MCF 10A (cell line): ENCODE measurements around the gene CCDC136. TPM values are rescaled to one million over a fixed set of nuclear protein-coding genes. Genes with fewer than 3 reads are reported as not detected.

Experiments
- BruUV-seq: library from RNA; stranded (reverse); fragments of 400-500 nt; replicated peaks from 2 replicates; lab custom pipeline; 2021; lab: Mats Ljungman, UMichigan
- CTCF ChIA-PET: fragments of 300-600 bp; sonication (Branson Sonifier 250); formaldehyde crosslinking; extraction: SDS; loops from one replicate; lab custom pipeline; 2021; ENCODE audit warnings: antibody characterized with exemption, inconsistent platforms; lab: Yijun Ruan, JAX
- POLR2A ChIA-PET: fragments of 300-600, 350-650 bp; sonication (Branson Sonifier 250); formaldehyde crosslinking; extraction: SDS; loops from one replicate; lab custom pipeline; 2020; ENCODE audit warnings: antibody characterized with exemption, inconsistent platforms; lab: Yijun Ruan, JAX
- DNase-seq: peaks from one replicate; pipeline ENCODE4 v3.0.0-alpha.2; 2018; ENCODE audit not compliant: unreplicated experiment
- H3K27ac Mint-ChIP-seq: one replicate; pipeline ENCODE4 v1.8.0; 2022; ENCODE audit warnings: mild to moderate bottlenecking, low read depth, mixed read lengths; ENCODE audit not compliant: unreplicated experiment
- H3K27me3 Mint-ChIP-seq: one replicate; pipeline ENCODE4 v1.8.0; 2022; ENCODE audit warnings: mixed read lengths; ENCODE audit not compliant: insufficient read depth, unreplicated experiment
- H3K36me3 Mint-ChIP-seq: one replicate; pipeline ENCODE4 v1.8.0; 2022; ENCODE audit warnings: mild to moderate bottlenecking, moderate library complexity, mixed read lengths; ENCODE audit not compliant: insufficient read depth, unreplicated experiment
- H3K4me1 Mint-ChIP-seq: one replicate; pipeline ENCODE4 v1.8.0; 2022; ENCODE audit warnings: mixed read lengths; ENCODE audit not compliant: insufficient read depth, unreplicated experiment
- H3K4me3 Mint-ChIP-seq: one replicate; pipeline ENCODE4 v1.8.0; 2022; ENCODE audit warnings: mild to moderate bottlenecking, moderate library complexity, mixed read lengths; ENCODE audit not compliant: unreplicated experiment
- H3K9me3 Mint-ChIP-seq: one replicate; pipeline ENCODE4 v1.8.0; 2022; ENCODE audit warnings: mixed read lengths; ENCODE audit not compliant: unreplicated experiment
- CTCF ChIP-seq: fragments of 200-600 bp; IDR thresholded peaks from one replicate; pipeline ENCODE4 v1.8.0; 2022; ENCODE audit warnings: antibody characterized with exemption, mild to moderate bottlenecking; ENCODE audit not compliant: unreplicated experiment
- intact Hi-C: fragments of 100-400 bp; cut with micrococcal nuclease; formaldehyde crosslinking; loops from 2 replicates; pipeline ENCODE4 v1.14.1; 2022
- total RNA-seq: library from RNA; stranded (reverse); gene quantifications from 2 replicates; pipeline ENCODE4 v1.2.3, GENCODE V29; 2022

The CCDC136 gene
- total RNA-seq, 1 experiment from 2014 or later = 3.5 TPM

GRCh38 chr7:128790315-128791041, 1.3 kb upstream of the CCDC136 start:
- no TSS peak for BruUV-seq
- POLR2A ChIA-PET = interaction anchor here (0.9 to 1.2 kb wide), 4 partner anchors 9 to 88 kb away, joined by 3 to 5 read pairs (median 4); partner anchors contain the start of genes ATP6V1F and CALU
- Mint-ChIP-seq H3K9me3 (no peaks in the 10 kb centered on the region), H3K4me1 (no peaks in the 10 kb centered on the region), H3K27me3 (peaks cover 28% of the 10 kb centered on the region), H3K27ac (no peak overlapping the region), H3K4me3 (peak overlapping the region; percentile 75), H3K36me3 (no peaks in the 10 kb centered on the region)
- no peak for DNase-seq
- intact Hi-C loops = no loop called here
- TF ChIP-seq CTCF = no peak
- CTCF ChIA-PET = interaction anchor here (0.5 kb wide), 1 partner anchor 428 kb away, joined by 4 read pairs; no protein-coding TSS in a partner anchor

GRCh38 chr7:128791972-128792327, 182 bp downstream of the CCDC136 start:
- BruUV-seq = no TSS peak
- no peaks in the 10 kb centered on the region for H3K36me3 Mint-ChIP-seq
- ChIA-PET POLR2A (interaction anchor here (1.2 kb wide), 1 partner anchor 52 kb away, joined by 3 read pairs; the partner anchor contains the start of gene CALU), CTCF (no interaction called here)
- H3K4me3 Mint-ChIP-seq = peak overlapping the region; percentile 75
- intact Hi-C loops = no loop called here
- H3K9me3 Mint-ChIP-seq = no peaks in the 10 kb centered on the region
- no peak for DNase-seq
- no peaks in the 10 kb centered on the region for H3K4me1 Mint-ChIP-seq
- TF ChIP-seq CTCF = no peak
- H3K27ac Mint-ChIP-seq = no peak overlapping the region
- peaks cover 28% of the 10 kb centered on the region for H3K27me3 Mint-ChIP-seq

GRCh38 chr7:128792471-128793180, 858 bp downstream of the CCDC136 start:
- TF ChIP-seq CTCF = no peak
- no peaks in the 10 kb centered on the region for H3K4me1 Mint-ChIP-seq
- DNase-seq = no peak
- H3K27me3 Mint-ChIP-seq = peaks cover 28% of the 10 kb centered on the region
- no TSS peak for BruUV-seq
- peak overlapping the region; percentile 75 for H3K4me3 Mint-ChIP-seq
- no peaks in the 10 kb centered on the region for H3K36me3 Mint-ChIP-seq
- CTCF ChIA-PET = no interaction called here
- H3K9me3 Mint-ChIP-seq = no peaks in the 10 kb centered on the region
- no peak overlapping the region for H3K27ac Mint-ChIP-seq
- intact Hi-C loops = no loop called here
- POLR2A ChIA-PET = no interaction called here

- CTCF ChIA-PET = no interaction called here
- no peak for DNase-seq
- TF ChIP-seq CTCF = no peak
- POLR2A ChIA-PET = no interaction called here
- Mint-ChIP-seq H3K4me3 (no peak overlapping the region), H3K4me1 (no peaks in the 10 kb centered on the region), H3K9me3 (no peaks in the 10 kb centered on the region), H3K27ac (no peak overlapping the region), H3K27me3 (peaks cover 23% of the 10 kb centered on the region), H3K36me3 (no peaks in the 10 kb centered on the region)
- no TSS peak for BruUV-seq
- intact Hi-C loops = no loop called here
Observed at GRCh38 chr7:128793181-128793547, 1.4 kb downstream of the CCDC136 start.
